Limb (tissue), 2 donors: ENCODE measurements around the gene GART.
"Not testable (repeated sequence)": the region's sequence is repeated elsewhere in the genome, so short reads cannot be mapped to it uniquely, and the experiment has no call there.

ENCODE experiments used
- DNase-seq, 2 donors: peaks; one replicate each; pipeline ENCODE4 v3.0.0-alpha.2; 2016; ENCODE audit errors: extremely low spot score in 2 of 2

Gene GART

GRCh38 chr21:33473344-33473743 lies 68.6 kb downstream of the GART start:
- no peak for DNase-seq

GRCh38 chr21:33470701-33471100 lies 71.2 kb downstream of the GART start:
- no peak for DNase-seq

GRCh38 chr21:33469183-33469582 lies 72.7 kb downstream of the GART start:
- not testable (repeated sequence) for DNase-seq

DNA sequence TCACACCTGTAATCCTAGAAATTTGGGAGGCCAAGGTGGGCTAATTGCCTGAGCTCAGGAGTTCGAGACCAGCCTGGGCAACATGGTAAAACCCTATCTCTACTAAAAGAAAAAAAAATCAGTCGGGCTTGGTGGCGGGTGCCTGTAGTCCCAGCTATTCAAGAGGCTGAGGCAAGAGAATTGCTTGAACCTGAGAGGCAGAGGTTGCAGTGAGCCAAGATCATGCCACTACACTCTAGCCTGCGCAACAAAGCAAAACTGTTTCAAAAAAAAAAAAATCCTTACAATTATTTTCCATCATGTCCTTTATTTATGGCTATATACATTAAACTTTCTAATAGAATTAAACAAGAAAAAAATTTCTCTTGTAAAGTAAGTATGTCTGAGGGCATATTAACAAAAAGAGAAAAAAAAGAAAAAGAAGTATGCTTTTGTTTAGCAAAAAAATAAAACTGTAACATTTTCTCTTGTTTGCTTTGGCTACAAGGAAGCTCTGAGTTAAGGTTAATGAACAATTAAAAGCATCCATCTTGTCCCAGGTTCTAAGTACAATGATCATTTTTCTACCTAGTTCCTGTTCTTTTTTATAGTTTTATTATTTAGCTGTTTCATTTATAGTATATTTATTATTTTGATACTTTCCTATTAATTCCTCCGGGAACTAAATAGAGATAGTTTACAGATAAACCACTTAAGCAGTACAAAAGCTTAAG lies 80.2 kb downstream of the GART start:
- DNase-seq, result no peak

DNA sequence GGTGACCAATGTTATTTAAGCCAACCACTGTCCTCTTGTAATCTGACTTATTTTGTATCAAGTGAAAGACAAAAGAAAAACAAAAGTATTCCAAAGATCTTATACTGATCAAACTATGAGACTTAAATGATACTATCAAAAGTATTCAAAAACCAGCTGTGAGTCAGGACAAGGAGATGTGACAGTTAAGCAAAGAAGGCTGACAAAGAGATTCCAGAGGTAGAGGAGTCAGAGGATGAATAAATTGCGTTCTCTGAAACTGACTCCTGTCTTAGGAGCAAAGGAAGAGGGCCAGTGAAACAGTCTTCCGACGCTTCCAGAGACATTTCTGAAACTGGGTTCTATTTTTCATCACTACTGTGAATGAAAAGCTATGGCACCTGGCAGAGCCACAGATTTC lies 83.1 kb downstream of the GART start:
- DNase-seq, result no peak

GRCh38 chr21:33455686-33456446 lies 86.1 kb downstream of the GART start:
- DNase-seq, result no peak
